HG03025 (cell line): ENCODE results near the gene LHFPL2.

Experiments used
- ATAC-seq: cut with Tn5 transposase; IDR thresholded peaks from one replicate; pipeline ENCODE4 v1.9.1; 2021; ENCODE audit warnings: mild to moderate bottlenecking, moderate library complexity; ENCODE audit not compliant: unreplicated experiment, low FRiP score

LHFPL2 gene

GRCh38 chr5:78552729-78553342, 95.7 kb downstream of the LHFPL2 start:
- no peak for ATAC-seq

GRCh38 chr5:78550891-78551290, 97.7 kb downstream of the LHFPL2 start:
- no peak for ATAC-seq

- no peak for ATAC-seq
These were observed 99.5 kb downstream of the LHFPL2 start for GRCh38 chr5:78549043-78549442.

- no peak for ATAC-seq
These were observed 100.6 kb downstream of the LHFPL2 start for GRCh38 chr5:78547731-78548615.

- no peak for ATAC-seq
These were observed 101.4 kb downstream of the LHFPL2 start for GRCh38 chr5:78547183-78547582.

GRCh38 chr5:78546276-78546996, 102.1 kb downstream of the LHFPL2 start:
- no peak for ATAC-seq

- ATAC-seq: no peak
These were observed 103.2 kb downstream of the LHFPL2 start for GRCh38 chr5:78545406-78545805.

GRCh38 chr5:78544561-78545201, 103.9 kb downstream of the LHFPL2 start:
- ATAC-seq: no peak

- no peak for ATAC-seq
These were observed 104.7 kb downstream of the LHFPL2 start for GRCh38 chr5:78543916-78544315.

- ATAC-seq: no peak
These were observed 105.3 kb downstream of the LHFPL2 start for GRCh38 chr5:78543292-78543691.

- ATAC-seq: no peak
These were observed 106.2 kb downstream of the LHFPL2 start for GRCh38 chr5:78542321-78542840.

GRCh38 chr5:78541086-78541654, 107.4 kb downstream of the LHFPL2 start:
- no peak for ATAC-seq

GRCh38 chr5:78540335-78541085, 108.1 kb downstream of the LHFPL2 start:
- ATAC-seq: no peak

GRCh38 chr5:78538240-78538850, 110.2 kb downstream of the LHFPL2 start:
- ATAC-seq: no peak

GRCh38 chr5:78537821-78538220, 110.8 kb downstream of the LHFPL2 start:
- ATAC-seq: no peak

GRCh38 chr5:78537411-78537810, 111.2 kb downstream of the LHFPL2 start:
- ATAC-seq: no peak

GRCh38 chr5:78536661-78537196, 111.8 kb downstream of the LHFPL2 start:
- ATAC-seq: no peak

GRCh38 chr5:78534905-78535200, 113.7 kb downstream of the LHFPL2 start:
- no peak for ATAC-seq
